Smooth muscle cell (in vitro differentiated cells): ENCODE results near the gene KCNH6. TPM values are rescaled to one million over a fixed set of nuclear protein-coding genes. Genes with fewer than 3 reads are reported as not detected.

Experiments used
- DNase-seq: peaks from one replicate; lab custom pipeline; 2025; ENCODE audit not compliant: unreplicated experiment; lab: John Stamatoyannopoulos, UW
- H2AFZ ChIP-seq: fragments of 200-600 bp; sonication (generic); 2 replicates; pipeline ENCODE4 v1.6.0; 2016; ENCODE audit warnings: antibody characterized with exemption, low read depth, mild to moderate bottlenecking
- H3F3A ChIP-seq: fragments of 200-600 bp; sonication (generic); 2 replicates; pipeline ENCODE4 v1.6.0; 2017; ENCODE audit warnings: antibody characterized with exemption, low read depth
- H3K27ac ChIP-seq: fragments of 200-600 bp; sonication (generic); 2 replicates; pipeline ENCODE4 v1.5.1; 2016; ENCODE audit warnings: low read depth, mild to moderate bottlenecking
- H3K27me3 ChIP-seq: fragments of 200-600 bp; sonication (generic); 2 replicates; pipeline ENCODE4 v1.6.1; 2016; ENCODE audit warnings: low read depth, mild to moderate bottlenecking
- H3K36me3 ChIP-seq: fragments of 200-600 bp; sonication (generic); 2 replicates; pipeline ENCODE4 v1.5.1; 2016; ENCODE audit warnings: low read depth
- H3K4me1 ChIP-seq: fragments of 200-600 bp; sonication (generic); 2 replicates; pipeline ENCODE4 v1.5.1; 2016; ENCODE audit warnings: low read depth
- H3K4me2 ChIP-seq: fragments of 200-600 bp; sonication (generic); 2 replicates; pipeline ENCODE4 v1.6.0; 2016; ENCODE audit warnings: mild to moderate bottlenecking
- H3K4me3 ChIP-seq: fragments of 200-600 bp; sonication (generic); 2 replicates; pipeline ENCODE4 v1.5.1; 2016; ENCODE audit warnings: mild to moderate bottlenecking
- H3K79me2 ChIP-seq: fragments of 200-600 bp; sonication (generic); 2 replicates; pipeline ENCODE4 v1.6.0; 2016; ENCODE audit warnings: low read depth, mild to moderate bottlenecking
- H3K9ac ChIP-seq: fragments of 200-600 bp; sonication (generic); 2 replicates; pipeline ENCODE4 v1.6.0; 2016; ENCODE audit warnings: low read depth
- H3K9me3 ChIP-seq: fragments of 200-600 bp; sonication (generic); replicated peaks from 2 replicates; pipeline ENCODE4 v1.5.1; 2016; ENCODE audit warnings: low read depth
- H4K20me1 ChIP-seq: fragments of 200-600 bp; sonication (generic); 2 replicates; pipeline ENCODE4 v1.6.0; 2016; ENCODE audit warnings: low read depth
- CTCF ChIP-seq: fragments of 200-600 bp; sonication (generic); IDR thresholded peaks from 2 replicates; pipeline ENCODE4 v1.5.1; 2017; ENCODE audit warnings: borderline replicate concordance, mild to moderate bottlenecking, antibody characterized with exemption; ENCODE audit not compliant: insufficient read depth, poor library complexity, severe bottlenecking
- WGBS: methylation state at CpG from one replicate; pipeline ENCODE4 v1.1.7; 2016; ENCODE audit warnings: low lambda C conversion rate; 5-methylcytosine and 5-hydroxymethylcytosine counted together
- polyA plus RNA-seq: library from polyadenylated mRNA; unstranded; fragments of >200 nt; fragmentation: Nextera tagmentation; extraction: Ambion mirVana; gene quantifications from 2 replicates; pipeline ENCODE4 v1.2.1, GENCODE V29; 2016
- total RNA-seq: library from RNA; depleted of rRNA; stranded (reverse); fragments of >200 nt; gene quantifications from 2 replicates; pipeline ENCODE4 v1.2.3, GENCODE V29; 2014

The KCNH6 gene
- total and polyA plus RNA-seq, 2 experiments from 2014 or later: not detected

- 95% methylated on average over 12 of the region's 12 CpGs for WGBS
- Histone ChIP-seq H2AFZ (no peak overlapping the region), H3K27me3 (peaks cover 8% of the 10 kb centered on the region), H3K9ac (no peak overlapping the region), H3F3A (no peaks in the 10 kb centered on the region), H3K36me3 (no peaks in the 10 kb centered on the region), H3K4me2 (no peak overlapping the region), H4K20me1 (no peaks in the 10 kb centered on the region), H3K9me3 (no peaks in the 10 kb centered on the region), H3K4me1 (no peaks in the 10 kb centered on the region), H3K79me2 (no peaks in the 10 kb centered on the region), H3K27ac (no peak overlapping the region), H3K4me3 (no peak overlapping the region)
- no peak for TF ChIP-seq CTCF
- no peak for DNase-seq
Observed at GRCh38 chr17:63496177-63496576, 27.0 kb upstream of the KCNH6 start.

- Histone ChIP-seq H3K36me3 (no peaks in the 10 kb centered on the region), H3K4me2 (no peak overlapping the region), H3K9ac (no peak overlapping the region), H3K79me2 (no peaks in the 10 kb centered on the region), H3K27ac (no peak overlapping the region), H3K4me1 (no peaks in the 10 kb centered on the region), H3K9me3 (no peaks in the 10 kb centered on the region), H3K27me3 (peaks cover 14% of the 10 kb centered on the region), H3F3A (no peaks in the 10 kb centered on the region), H4K20me1 (no peaks in the 10 kb centered on the region), H3K4me3 (no peak overlapping the region), H2AFZ (no peak overlapping the region)
- TF ChIP-seq CTCF: no peak
- DNase-seq: no peak
- 97% methylated on average over 28 of the region's 36 CpGs for WGBS
Observed at GRCh38 chr17:63496663-63497400, 26.3 kb upstream of the KCNH6 start.

GRCh38 chr17:63497708-63498483 is 25.3 kb upstream of the KCNH6 start:
- Histone ChIP-seq H4K20me1 (no peaks in the 10 kb centered on the region), H3F3A (no peaks in the 10 kb centered on the region), H3K27ac (no peak overlapping the region), H3K4me1 (no peaks in the 10 kb centered on the region), H3K9ac (no peak overlapping the region), H3K79me2 (no peaks in the 10 kb centered on the region), H3K9me3 (no peaks in the 10 kb centered on the region), H2AFZ (no peak overlapping the region), H3K36me3 (no peaks in the 10 kb centered on the region), H3K4me3 (no peak overlapping the region), H3K27me3 (peaks cover 21% of the 10 kb centered on the region), H3K4me2 (no peak overlapping the region)
- 76% methylated on average over 16 of the region's 16 CpGs for WGBS
- TF ChIP-seq CTCF: no peak
- no peak for DNase-seq
